ENCODE measurements around the gene KLHL3. TPM values are rescaled to one million over a fixed set of nuclear protein-coding genes. Genes with fewer than 3 reads are reported as not detected.

Gene KLHL3
- total and polyA plus RNA-seq, 9 of the 15 experiments (the other 6 are each of a cell fraction or from before 2014, with no cell fraction given) = under 0.01 to 1.5 (median 0.22) TPM

DNA sequence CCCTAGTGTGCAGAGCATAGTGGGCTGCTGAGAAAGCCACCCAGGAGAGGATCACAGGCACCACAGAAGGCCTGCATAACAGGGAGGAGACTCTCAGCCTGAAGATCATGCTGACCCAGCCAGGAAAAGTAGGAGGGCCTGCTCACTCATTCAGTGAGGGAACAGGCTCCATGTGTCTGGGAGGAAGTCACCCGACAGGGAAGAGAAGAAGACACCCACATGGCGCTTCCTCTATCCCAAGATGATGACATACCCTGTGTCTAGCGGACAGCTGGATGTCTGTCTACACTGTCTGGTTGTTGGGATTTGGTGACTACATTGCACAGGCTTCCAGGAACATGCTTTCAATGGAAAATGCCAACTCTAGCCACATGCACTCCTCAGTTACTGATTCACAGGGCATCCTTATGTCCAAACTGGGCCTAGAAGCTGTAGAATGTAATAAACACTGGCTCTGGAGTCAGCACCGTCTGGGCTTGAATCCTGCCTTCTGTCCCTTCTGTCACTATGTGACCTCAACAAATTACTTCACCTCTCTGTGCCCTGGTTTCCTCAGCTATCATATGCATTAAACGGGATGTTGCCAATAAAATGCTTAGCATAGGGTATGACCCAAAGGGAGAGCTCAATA lies 47.6 kb downstream of the KLHL3 start (continued):
- TF ChIP-seq TRIM24 (IDR thresholded peaks at IDR 0.05) = no peak
- TF ChIP-seq PYGO2 (tag; IDR thresholded peaks at IDR 0.05) = no peak

DNA sequence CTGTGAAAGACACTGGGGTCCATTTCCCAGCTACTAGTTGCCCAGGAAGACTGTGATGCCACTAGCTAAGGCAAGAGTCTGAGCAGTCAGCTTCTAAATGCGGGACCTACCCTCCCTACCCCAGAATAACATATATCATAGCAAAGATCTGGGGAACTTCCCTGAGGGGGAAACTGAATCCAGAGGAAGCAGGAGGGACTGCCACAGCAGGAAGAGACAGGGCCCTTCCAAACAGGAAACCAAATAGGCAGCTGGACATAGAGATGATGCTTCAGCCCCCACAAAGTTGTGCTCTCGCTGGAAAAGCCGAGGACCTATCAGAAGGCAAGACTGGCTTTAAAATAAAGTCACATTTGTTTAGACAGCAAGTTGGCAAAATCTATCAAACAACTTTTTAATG lies 51.1 kb downstream of the KLHL3 start:
- Histone ChIP-seq H3K27me3 (ENCODE audit: control insufficient read depth in 2 of 2, insufficient read depth in 2 of 2, low read length in 2 of 2) (no peaks in the 10 kb centered on the region), H3K9me3 (replicated peaks; ENCODE audit: control insufficient read depth, insufficient read depth, low read depth, low read length) (no peaks in the 10 kb centered on the region), H3K79me2 (ENCODE audit: control insufficient read depth, insufficient read depth, low read length) (no peaks in the 10 kb centered on the region), H3K27ac (ENCODE audit: extremely low read depth, low read depth, low read length) (no peak overlapping the region), H3K4me3 (no peak overlapping the region), H2AFZ (ENCODE audit: low read depth, low read length) (no peak overlapping the region), H3K36me3 (ENCODE audit: control insufficient read depth, insufficient read depth, low read length) (no peaks in the 10 kb centered on the region), H4K20me1 (replicated peaks; ENCODE audit: control insufficient read depth, insufficient read depth, low read length) (no peaks in the 10 kb centered on the region), H3K9me1 (ENCODE audit: control insufficient read depth, insufficient read depth, low read length) (no peaks in the 10 kb centered on the region), H3K4me1 (replicated peaks in 1 of 2; ENCODE audit: control insufficient read depth in 2 of 2, insufficient read depth in 2 of 2, low read length in 2 of 2) (no peaks in the 10 kb centered on the region), H3K9ac (ENCODE audit: insufficient read depth in 1 of 2, low read depth in 2 of 2, low read length in 2 of 2) (no peak overlapping the region), H3K4me2 (ENCODE audit: insufficient read depth, low read length) (no peak overlapping the region)
- POLR2A ChIA-PET = no interaction called here
- CTCF ChIA-PET (ENCODE audit: low intra/inter-chr PET ratio) = no interaction called here
- DNase-seq (ENCODE audit: extremely low read depth in 1 of 4, low spot score in 3 of 4) = no peak
- no peak for FAIRE-seq
- no peak for ATAC-seq
- TF ChIP-seq MAFK (IDR thresholded peaks at IDR 0.05; ENCODE audit: low read length) = no peak
- TF ChIP-seq SMAD4 (CRISPR knock-in tag; conservative IDR thresholded peaks at IDR 0.05) = no peak
- TF ChIP-seq, protein P1, sequence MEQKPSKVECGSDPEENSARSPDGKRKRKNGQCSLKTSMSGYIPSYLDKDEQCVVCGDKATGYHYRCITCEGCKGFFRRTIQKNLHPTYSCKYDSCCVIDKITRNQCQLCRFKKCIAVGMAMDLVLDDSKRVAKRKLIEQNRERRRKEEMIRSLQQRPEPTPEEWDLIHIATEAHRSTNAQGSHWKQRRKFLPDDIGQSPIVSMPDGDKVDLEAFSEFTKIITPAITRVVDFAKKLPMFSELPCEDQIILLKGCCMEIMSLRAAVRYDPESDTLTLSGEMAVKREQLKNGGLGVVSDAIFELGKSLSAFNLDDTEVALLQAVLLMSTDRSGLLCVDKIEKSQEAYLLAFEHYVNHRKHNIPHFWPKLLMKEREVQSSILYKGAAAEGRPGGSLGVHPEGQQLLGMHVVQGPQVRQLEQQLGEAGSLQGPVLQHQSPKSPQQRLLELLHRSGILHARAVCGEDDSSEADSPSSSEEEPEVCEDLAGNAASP (IDR thresholded peaks at IDR 0.05) = no peak
- no peak for TF ChIP-seq TRIM28 (IDR thresholded peaks at IDR 0.05)
- TF ChIP-seq, protein P2, sequence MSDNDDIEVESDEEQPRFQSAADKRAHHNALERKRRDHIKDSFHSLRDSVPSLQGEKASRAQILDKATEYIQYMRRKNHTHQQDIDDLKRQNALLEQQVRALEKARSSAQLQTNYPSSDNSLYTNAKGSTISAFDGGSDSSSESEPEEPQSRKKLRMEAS (CRISPR knock-in tag; IDR thresholded peaks at IDR 0.05) = no peak
- no peak for TF ChIP-seq ZC3H11A (IDR thresholded peaks at IDR 0.05; ENCODE audit: low read depth, low read length)
- TF ChIP-seq ZNF75A (CRISPR knock-in tag; IDR thresholded peaks at IDR 0.05) = no peak
- no peak for TF ChIP-seq SMARCB1 (IDR thresholded peaks at IDR 0.05; ENCODE audit: insufficient read length, low read depth)
- intact Hi-C loops (cut with micrococcal nuclease) = no loop called here
- 2% methylated on average over 3 of the region's 3 CpGs for WGBS (ENCODE audit: insufficient coverage, low coverage, missing lambda C conversion rate)
- in situ Hi-C loops (cut with MboI) = no loop called here
- BruUV-seq (replicated peaks) = no TSS peak
